Fibroblast of skin of back (primary cell): Measurements from ENCODE around the gene METAP1.
"Not testable (repeated sequence)": the region's sequence is repeated elsewhere in the genome, so short reads cannot be mapped to it uniquely, and the experiment has no call there.

Experiments
- DNase-seq: peaks from one replicate; pipeline ENCODE4 v3.0.0-alpha.2; 2013

The METAP1 gene

DNA sequence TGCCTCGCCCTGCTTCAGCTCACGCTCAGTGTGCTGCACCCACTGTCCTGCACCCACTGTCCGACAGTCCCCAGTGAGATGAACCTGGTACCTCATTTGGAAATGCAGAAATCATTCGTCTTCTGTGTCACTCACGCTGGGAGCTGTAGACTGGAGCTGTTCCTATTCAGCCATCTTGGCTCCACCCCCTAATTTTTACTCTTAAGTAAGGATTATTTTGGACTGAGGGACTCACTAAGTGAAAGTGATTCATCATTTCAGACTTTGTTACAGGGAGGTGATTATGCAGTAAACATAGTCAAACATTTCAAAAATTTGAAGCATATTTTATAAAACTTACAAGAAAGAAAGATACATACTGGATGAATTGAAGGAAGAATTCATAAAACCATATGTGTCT lies 104.3 kb downstream of the METAP1 start:
- DNase-seq: peak; percentile 67

DNA sequence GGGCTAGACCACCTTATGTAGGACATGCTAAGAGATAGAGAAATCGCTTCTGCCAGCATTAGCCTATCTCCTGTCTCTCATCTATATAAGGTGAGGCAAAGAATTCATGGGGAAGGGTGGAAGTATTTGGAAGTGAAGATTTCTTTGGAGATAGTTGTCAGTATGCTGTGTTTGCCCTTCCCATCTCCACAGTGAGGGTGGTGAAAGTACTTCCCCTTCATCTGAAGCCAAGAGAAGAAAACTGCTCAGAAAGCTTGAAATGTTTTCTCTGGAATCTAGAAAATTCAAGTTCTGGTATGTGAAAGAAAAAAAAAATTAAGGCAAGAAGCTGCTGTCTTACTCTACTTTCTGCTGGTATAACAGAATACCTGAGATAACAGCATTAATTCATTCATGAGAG lies 105.4 kb downstream of the METAP1 start:
- DNase-seq: peak; percentile 41

DNA sequence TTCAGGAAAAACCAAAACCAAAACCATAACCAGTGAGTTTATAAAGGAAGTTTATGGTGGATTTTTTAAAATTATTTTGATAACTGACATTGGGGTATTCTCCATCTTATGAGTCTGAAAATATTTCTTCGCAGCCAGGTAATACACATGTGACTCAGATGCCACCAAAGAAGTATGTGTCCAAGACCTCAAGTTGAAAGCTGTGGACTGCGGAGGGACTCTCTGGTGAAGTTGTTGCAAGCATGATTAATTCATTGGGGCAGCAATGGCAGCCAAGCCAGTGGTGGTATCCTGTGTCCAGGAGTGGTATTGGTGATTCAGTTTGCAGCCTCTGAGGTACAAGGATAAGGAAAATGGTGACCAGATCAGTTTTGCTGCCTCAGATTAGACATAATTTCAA lies 107.1 kb downstream of the METAP1 start:
- DNase-seq: no peak

DNA sequence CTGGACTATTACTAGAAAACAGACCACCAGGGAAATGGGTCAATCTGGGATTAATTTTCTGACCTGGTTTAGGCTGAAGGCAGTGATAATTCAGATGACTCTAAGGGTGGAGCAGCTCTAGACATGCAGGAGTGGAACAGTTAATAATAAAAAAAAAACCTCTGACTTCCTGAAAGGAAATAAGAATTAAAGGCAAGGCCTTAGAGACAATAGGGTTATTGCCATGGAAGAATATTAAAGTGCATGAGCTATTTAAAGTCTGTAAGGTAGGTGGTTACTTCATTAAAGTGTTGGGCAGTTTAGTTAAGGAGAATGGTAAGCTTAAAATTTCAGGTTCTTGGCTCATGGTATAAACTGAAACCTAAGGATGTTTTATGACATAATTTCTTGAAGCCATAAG lies 107.6 kb downstream of the METAP1 start:
- DNase-seq: no peak

DNA sequence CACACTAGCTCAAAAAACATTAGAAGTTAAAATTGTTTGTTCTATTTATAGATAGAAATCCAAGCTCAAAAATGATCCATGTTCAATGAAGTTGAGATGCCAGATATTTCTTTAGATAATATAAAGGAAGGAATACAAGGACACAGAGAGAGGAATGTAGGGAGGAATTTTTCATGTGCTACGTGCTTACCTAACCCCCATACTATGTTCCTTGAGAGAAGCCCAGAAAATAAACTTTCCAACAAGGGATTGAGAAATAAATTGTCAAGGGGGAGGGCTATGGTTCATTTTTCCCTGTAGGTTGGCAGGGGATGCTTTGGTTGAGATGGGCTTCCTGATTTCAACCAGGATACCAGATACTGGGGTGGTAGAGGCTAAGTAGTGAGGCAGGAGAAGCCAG lies 108.6 kb downstream of the METAP1 start:
- DNase-seq: peak; percentile 21

DNA sequence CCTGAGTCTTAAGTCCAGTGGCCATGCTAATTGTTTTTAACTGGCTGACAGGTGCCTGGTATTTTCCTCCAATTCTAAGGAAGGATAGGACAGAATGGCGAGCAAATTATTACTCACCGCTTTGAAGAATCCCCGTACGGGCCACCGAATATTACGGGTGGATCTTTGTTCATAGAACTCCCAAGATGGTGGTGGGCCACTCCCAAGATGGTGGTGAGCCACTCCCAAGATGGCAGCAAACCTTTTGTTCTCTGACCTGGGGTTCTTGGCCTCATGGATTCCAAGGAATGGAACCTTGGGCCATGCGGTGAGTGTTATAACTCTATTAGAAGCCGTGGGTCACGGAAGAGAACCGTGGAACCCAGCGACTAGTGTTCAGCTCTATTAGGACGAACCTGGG lies 113.8 kb downstream of the METAP1 start:
- DNase-seq: not testable (repeated sequence)
